Lower leg skin (tissue), 3 donors: ENCODE measurements around the gene MS4A13.

ENCODE experiments used
- CTCF ChIP-seq, 3 donors: fragments of 450-650 bp; IDR thresholded peaks; one replicate each; pipeline ENCODE4 v1.5.1; 2016; ENCODE audit warnings: antibody characterized with exemption in 3 of 3, mild to moderate bottlenecking in 3 of 3, moderate library complexity in 2 of 3
- POLR2A ChIP-seq, 2 donors: fragments of 450-650 bp; IDR thresholded peaks; one replicate each; pipeline ENCODE4 v1.6.1; 2016 to 2017; ENCODE audit warnings: antibody characterized with exemption in 2 of 2, mild to moderate bottlenecking in 1 of 2, moderate library complexity in 1 of 2

- no peak for TF ChIP-seq CTCF (IDR thresholded peaks at IDR 0.05)
- TF ChIP-seq POLR2A (IDR thresholded peaks at IDR 0.05), result no peak
Measured at GRCh38 chr11:60528934-60529333, 13.7 kb downstream of the MS4A13 start.
